Glutamatergic neuron (in vitro differentiated cells): ENCODE data around the gene CLEC16A. TPM values are rescaled to one million over a fixed set of nuclear protein-coding genes. Genes with fewer than 3 reads are reported as not detected.
"Not testable (repeated sequence)": the region's sequence is repeated elsewhere in the genome, so short reads cannot be mapped to it uniquely, and the experiment has no call there.

Experiments used
- DNase-seq: peaks from one replicate; pipeline ENCODE4 v3.0.0; 2022
- H3K27ac Mint-ChIP-seq: one replicate; pipeline ENCODE4 v1.8.0; 2020; ENCODE audit warnings: mild to moderate bottlenecking, mixed read lengths, inconsistent platforms; ENCODE audit not compliant: unreplicated experiment
- H3K27me3 Mint-ChIP-seq: one replicate; pipeline ENCODE4 v1.8.0; 2020; ENCODE audit warnings: mild to moderate bottlenecking, moderate library complexity, mixed read lengths, inconsistent platforms; ENCODE audit not compliant: unreplicated experiment
- H3K36me3 Mint-ChIP-seq: one replicate; pipeline ENCODE4 v1.8.0; 2020; ENCODE audit warnings: mild to moderate bottlenecking, mixed read lengths, inconsistent platforms; ENCODE audit not compliant: unreplicated experiment
- H3K4me1 Mint-ChIP-seq: one replicate; pipeline ENCODE4 v1.8.0; 2020; ENCODE audit warnings: mild to moderate bottlenecking, low read depth, mixed read lengths, inconsistent platforms; ENCODE audit not compliant: unreplicated experiment
- H3K4me3 Mint-ChIP-seq: one replicate; pipeline ENCODE4 v1.8.0; 2020; ENCODE audit warnings: mild to moderate bottlenecking, mixed read lengths, inconsistent platforms; ENCODE audit not compliant: unreplicated experiment
- H3K9me3 Mint-ChIP-seq: one replicate; pipeline ENCODE4 v1.8.0; 2020; ENCODE audit warnings: mild to moderate bottlenecking, moderate library complexity, mixed read lengths, inconsistent platforms; ENCODE audit not compliant: unreplicated experiment
- CTCF ChIP-seq: fragments of 200-600 bp; sonication (generic); IDR thresholded peaks from one replicate; pipeline ENCODE4 v1.5.0; 2021; ENCODE audit not compliant: partially characterized antibody, unreplicated experiment
- total RNA-seq: library from RNA; stranded (reverse); fragmentation: NEBNext Ultra II Directional; extraction: Animal tissue kit (Norgen Biotek cat#: 25700); gene quantifications from one replicate; pipeline ENCODE4 v1.2.1, GENCODE V29; 2021; ENCODE audit not compliant: unreplicated experiment

The CLEC16A gene
- total RNA-seq, 1 donor from 2014 or later = 43.0 TPM

DNA sequence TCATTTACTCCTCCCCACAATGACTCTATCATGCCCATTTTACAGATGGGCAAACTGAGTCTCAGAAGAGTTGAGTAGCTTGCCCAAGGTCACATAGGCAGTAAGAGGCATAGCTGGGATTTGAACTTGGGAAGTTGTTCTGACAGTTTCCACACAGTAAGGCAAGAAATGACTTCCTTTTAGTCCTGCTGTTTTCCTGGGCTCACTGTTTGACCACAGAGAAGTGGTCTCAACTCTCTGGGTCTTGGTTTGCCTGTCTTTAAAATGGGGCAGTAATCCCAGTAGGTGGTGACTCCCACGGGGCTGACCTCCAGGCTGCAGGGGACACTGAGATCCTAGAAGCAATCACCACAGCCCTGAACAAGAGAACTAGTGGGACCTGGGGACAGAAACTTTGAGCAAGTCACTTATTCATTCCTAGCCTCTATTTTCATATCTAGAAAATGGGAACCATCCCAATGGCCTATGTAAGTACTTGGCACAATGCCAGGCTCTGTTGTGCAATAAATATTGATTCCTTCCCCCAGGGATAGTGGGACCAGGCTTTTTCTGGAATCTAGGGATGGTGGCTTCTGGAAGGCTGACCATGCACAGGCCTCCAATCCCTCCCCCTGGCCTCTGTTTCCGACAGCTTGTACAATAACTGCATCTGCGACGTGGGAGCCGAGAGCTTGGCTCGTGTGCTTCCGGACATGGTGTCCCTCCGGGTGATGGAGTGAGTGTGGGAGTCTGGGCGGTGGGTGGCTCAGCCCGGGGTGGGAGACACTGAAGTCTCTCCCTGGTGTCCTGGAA lies 22.6 kb upstream of the CLEC16A start:
- TF ChIP-seq CTCF = no peak
- Mint-ChIP-seq H3K9me3 (no peaks in the 10 kb centered on the region), H3K27me3 (peaks cover 2% of the 10 kb centered on the region), H3K36me3 (no peaks in the 10 kb centered on the region), H3K4me1 (no peaks in the 10 kb centered on the region), H3K27ac (no peak overlapping the region), H3K4me3 (no peak overlapping the region)
- no peak for DNase-seq

DNA sequence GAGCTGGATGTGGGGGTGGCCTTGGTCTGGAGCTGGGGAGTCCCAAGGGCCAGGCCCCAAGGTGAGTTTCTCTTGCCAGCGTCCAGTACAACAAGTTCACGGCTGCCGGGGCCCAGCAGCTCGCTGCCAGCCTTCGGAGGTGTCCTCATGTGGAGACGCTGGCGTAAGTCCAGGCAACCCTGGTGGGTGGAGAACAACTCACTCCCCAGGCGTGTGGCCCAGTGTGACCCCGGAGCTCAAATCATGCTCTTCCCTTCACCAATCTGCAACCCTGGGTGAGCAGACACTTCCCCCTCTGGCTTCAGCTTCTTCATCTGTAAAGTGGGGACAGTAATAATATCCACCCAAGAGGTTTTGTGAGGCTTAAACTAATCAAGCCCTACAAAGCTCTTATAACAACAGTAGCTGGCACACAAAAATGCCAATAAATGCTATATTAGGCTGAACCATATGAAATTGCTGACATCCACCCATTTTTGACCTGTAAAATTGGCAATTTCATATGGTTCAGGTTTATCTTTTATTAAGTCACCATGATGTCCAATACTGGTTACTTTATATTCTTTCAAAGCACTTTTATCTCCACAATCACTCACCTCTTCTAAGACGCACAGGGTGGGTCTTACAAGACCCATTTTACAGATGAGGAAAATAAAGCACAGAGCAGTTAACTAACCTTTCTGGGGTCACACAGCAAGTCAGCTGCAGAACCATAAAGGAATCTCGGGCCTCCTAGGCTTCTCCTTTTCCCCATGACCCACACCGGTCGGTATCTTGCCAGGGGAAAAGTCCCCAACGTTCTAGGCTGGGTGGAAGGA lies 21.8 kb upstream of the CLEC16A start:
- no peak for TF ChIP-seq CTCF
- Mint-ChIP-seq H3K4me3 (no peak overlapping the region), H3K27me3 (peaks cover 2% of the 10 kb centered on the region)

GRCh38 chr16:10923146-10923649 lies 21.2 kb upstream of the CLEC16A start:
- Mint-ChIP-seq H3K27ac (no peak overlapping the region), H3K4me3 (no peak overlapping the region), H3K27me3 (peaks cover 2% of the 10 kb centered on the region), H3K36me3 (no peaks in the 10 kb centered on the region), H3K9me3 (no peaks in the 10 kb centered on the region), H3K4me1 (no peaks in the 10 kb centered on the region)
- no peak for DNase-seq
- TF ChIP-seq CTCF = no peak

More for the DNA sequence above, 21.8 kb upstream of the CLEC16A start:
- H3K4me1 Mint-ChIP-seq = no peaks in the 10 kb centered on the region
- no peak for DNase-seq
- no peaks in the 10 kb centered on the region for H3K9me3 Mint-ChIP-seq
- H3K27ac Mint-ChIP-seq = no peak overlapping the region
- no peaks in the 10 kb centered on the region for H3K36me3 Mint-ChIP-seq

DNA sequence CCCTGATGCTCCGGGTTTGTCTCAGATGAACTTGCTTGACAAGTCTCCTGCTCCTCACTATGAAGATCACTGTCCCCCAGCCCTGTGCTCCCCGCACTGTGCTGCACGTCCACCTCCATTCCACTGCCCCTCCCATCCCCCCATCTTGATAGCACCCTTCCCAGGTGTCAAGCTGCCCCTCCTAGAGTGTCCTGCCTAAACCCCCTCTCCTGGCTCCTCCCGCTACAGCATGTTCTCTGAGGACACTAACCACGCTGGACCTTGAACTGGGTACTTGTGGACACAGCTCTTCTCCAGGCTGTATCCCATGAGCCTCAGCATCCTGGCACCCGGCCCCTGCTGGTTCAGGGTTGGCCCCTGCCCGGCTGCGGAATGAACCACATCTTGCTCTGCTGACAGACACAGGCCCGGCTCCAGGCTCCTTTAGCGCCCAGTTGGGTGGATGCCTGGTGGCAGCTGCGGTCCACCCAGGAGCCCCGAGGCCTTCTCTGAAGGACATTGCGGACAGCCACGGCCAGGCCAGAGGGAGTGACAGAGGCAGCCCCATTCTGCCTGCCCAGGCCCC lies 20.6 kb upstream of the CLEC16A start:
- DNase-seq = no peak
- Mint-ChIP-seq H3K36me3 (no peaks in the 10 kb centered on the region), H3K4me3 (no peak overlapping the region), H3K9me3 (no peaks in the 10 kb centered on the region), H3K27ac (no peak overlapping the region), H3K27me3 (peaks cover 2% of the 10 kb centered on the region), H3K4me1 (no peaks in the 10 kb centered on the region)
- no peak for TF ChIP-seq CTCF

- not testable (repeated sequence) for H3K27ac Mint-ChIP-seq, H3K9me3 Mint-ChIP-seq, DNase-seq, H3K4me3 Mint-ChIP-seq, H3K36me3 Mint-ChIP-seq, H3K4me1 Mint-ChIP-seq, H3K27me3 Mint-ChIP-seq
Measured at GRCh38 chr16:10925285-10925684, 19.1 kb upstream of the CLEC16A start.
